ENCODE data around the gene MGAT1.

DNA sequence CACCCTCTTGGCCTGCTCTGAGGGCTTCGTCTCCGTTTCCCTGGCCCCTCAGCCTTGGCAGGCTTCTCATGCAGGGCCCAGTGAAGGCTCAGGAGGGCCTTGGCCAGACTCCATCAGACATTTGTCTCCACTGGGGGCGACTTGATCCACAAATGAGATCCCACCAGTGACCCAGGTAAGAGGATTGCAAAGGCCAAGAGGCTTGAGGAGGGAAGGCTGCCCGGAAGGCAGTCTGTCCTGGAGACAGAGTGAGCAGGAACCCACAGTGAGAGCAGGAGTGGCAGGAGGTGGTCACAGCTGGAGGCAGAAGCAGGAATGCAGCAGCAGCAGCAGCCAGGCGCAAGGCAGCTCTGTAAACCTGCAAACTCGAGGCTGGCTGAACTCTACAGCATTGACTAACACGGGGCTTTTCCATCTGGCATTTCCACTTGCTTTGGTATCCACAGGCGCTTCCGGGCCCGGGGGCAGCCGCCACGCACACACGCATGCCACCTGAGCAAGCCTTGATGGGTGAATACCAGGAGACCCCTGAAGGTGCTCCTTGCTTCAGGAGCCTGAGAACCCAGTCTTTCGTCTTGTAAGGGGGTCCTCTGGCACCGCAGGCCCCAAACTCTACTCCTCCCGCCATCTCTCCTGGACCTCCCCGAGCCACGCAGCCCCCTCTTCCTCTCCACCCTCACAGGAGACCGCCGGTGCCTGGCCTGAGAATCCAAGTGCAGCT, 14.7 kb downstream of the MGAT1 start:
- TF ChIP-seq, protein P1, sequence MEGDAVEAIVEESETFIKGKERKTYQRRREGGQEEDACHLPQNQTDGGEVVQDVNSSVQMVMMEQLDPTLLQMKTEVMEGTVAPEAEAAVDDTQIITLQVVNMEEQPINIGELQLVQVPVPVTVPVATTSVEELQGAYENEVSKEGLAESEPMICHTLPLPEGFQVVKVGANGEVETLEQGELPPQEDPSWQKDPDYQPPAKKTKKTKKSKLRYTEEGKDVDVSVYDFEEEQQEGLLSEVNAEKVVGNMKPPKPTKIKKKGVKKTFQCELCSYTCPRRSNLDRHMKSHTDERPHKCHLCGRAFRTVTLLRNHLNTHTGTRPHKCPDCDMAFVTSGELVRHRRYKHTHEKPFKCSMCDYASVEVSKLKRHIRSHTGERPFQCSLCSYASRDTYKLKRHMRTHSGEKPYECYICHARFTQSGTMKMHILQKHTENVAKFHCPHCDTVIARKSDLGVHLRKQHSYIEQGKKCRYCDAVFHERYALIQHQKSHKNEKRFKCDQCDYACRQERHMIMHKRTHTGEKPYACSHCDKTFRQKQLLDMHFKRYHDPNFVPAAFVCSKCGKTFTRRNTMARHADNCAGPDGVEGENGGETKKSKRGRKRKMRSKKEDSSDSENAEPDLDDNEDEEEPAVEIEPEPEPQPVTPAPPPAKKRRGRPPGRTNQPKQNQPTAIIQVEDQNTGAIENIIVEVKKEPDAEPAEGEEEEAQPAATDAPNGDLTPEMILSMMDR (IDR thresholded peaks at IDR 0.05; ENCODE audit: insufficient read depth, low read length), result no peak
- TF ChIP-seq POLR2AphosphoS5 (IDR thresholded peaks at IDR 0.05; ENCODE audit: low read depth), result no peak
